HepG2 (cell line): ENCODE results near the gene FAM181A. TPM values are rescaled to one million over a fixed set of nuclear protein-coding genes. Genes with fewer than 3 reads are reported as not detected.

Source experiments
- ASH2L ChIP-seq: fragments of 300-600, 200-600 bp; sonication (generic); IDR thresholded peaks from 2 replicates; pipeline ENCODE4 v1.7.0; 2017; ENCODE audit warnings: low read depth, mild to moderate bottlenecking, moderate library complexity, mixed read lengths, low read length; ENCODE audit not compliant: insufficient read length
- ESRRA ChIP-seq: sonication (generic); formaldehyde crosslinking; IDR thresholded peaks from 2 replicates; pipeline ENCODE4 v1.5.1; 2020; ENCODE audit warnings: mild to moderate bottlenecking, low read depth, missing genetic modification reagents
- HDAC1 ChIP-seq: sonication (generic); formaldehyde crosslinking; IDR thresholded peaks from 2 replicates; pipeline ENCODE4 v1.5.1; 2020; ENCODE audit warnings: mild to moderate bottlenecking, missing genetic modification reagents
- MLLT10 ChIP-seq: sonication (generic); formaldehyde crosslinking; IDR thresholded peaks from 2 replicates; pipeline ENCODE4 v1.4.0; 2020; ENCODE audit warnings: missing genetic modification reagents
- MTA3 ChIP-seq: sonication (generic); formaldehyde crosslinking; IDR thresholded peaks from 2 replicates; pipeline ENCODE4 v1.4.0; 2020; ENCODE audit warnings: missing genetic modification reagents
- NFE2 ChIP-seq: sonication (generic); formaldehyde crosslinking; IDR thresholded peaks from 2 replicates; pipeline ENCODE4 v1.4.0; 2020; ENCODE audit warnings: missing genetic modification reagents
- RFXANK ChIP-seq: IDR thresholded peaks from 2 replicates; pipeline ENCODE4 v1.6.1; 2016
- ZNF136 ChIP-seq: sonication (generic); formaldehyde crosslinking; IDR thresholded peaks from 2 replicates; pipeline ENCODE4 v1.8.1; 2022; ENCODE audit warnings: low read depth, mild to moderate bottlenecking, moderate library complexity, missing genetic modification reagents
- ZNF17 ChIP-seq: sonication (generic); formaldehyde crosslinking; IDR thresholded peaks from 2 replicates; pipeline ENCODE4 v1.5.0; 2020; ENCODE audit warnings: mild to moderate bottlenecking, missing genetic modification reagents
- ZNF577 ChIP-seq: sonication (generic); formaldehyde crosslinking; IDR thresholded peaks from 2 replicates; pipeline ENCODE4 v1.4.0; 2020; ENCODE audit warnings: mild to moderate bottlenecking, low read depth, missing genetic modification reagents, borderline replicate concordance
- ZNF589 ChIP-seq: sonication (generic); formaldehyde crosslinking; conservative IDR thresholded peaks from 2 replicates; pipeline ENCODE4 v1.8.0; 2022; ENCODE audit warnings: mild to moderate bottlenecking, moderate library complexity, missing genetic modification reagents
- polyA plus RNA-seq, 8 experiments: library from polyadenylated mRNA; depleted of rRNA in 3 of 8; stranded (reverse) in 7 of 8; unstranded in 1 of 8; fragments of >200 nt; fragmentation: Illumina TruSeq in 4 of 8; extraction: Trizol in 4 of 8; gene quantifications; 2 replicates each; pipeline versions ENCODE4 v1.2.1 to v1.2.3, GENCODE V29; 2011 to 2016; ENCODE audit warnings: low read depth in 4 of 8, missing spikeins in 1 of 8, mixed read lengths in 1 of 8; ENCODE audit not compliant: insufficient read depth in 1 of 8
- total RNA-seq, 5 experiments: library from RNA; depleted of rRNA; stranded (reverse); fragments of >200 nt; fragmentation: Illumina TruSeq; extraction: Trizol; gene quantifications; 2 replicates each; pipeline ENCODE4 v1.2.3, GENCODE V29; 2016; ENCODE audit warnings: low read depth in 1 of 5
- TF ChIP-seq, protein P1 (sequence below): sonication (generic); formaldehyde crosslinking; IDR thresholded peaks from 2 replicates; pipeline ENCODE4 v1.8.0; 2022; ENCODE audit warnings: missing genetic modification reagents, mild to moderate bottlenecking, borderline replicate concordance
- TF ChIP-seq, protein P2 (sequence below): sonication (generic); formaldehyde crosslinking; IDR thresholded peaks from 2 replicates; pipeline ENCODE4 v1.5.1; 2020; ENCODE audit warnings: mild to moderate bottlenecking, missing genetic modification reagents, borderline replicate concordance
- TF ChIP-seq, protein P3 (sequence below): sonication (generic); formaldehyde crosslinking; IDR thresholded peaks from 2 replicates; pipeline ENCODE4 v1.4.0; 2020; ENCODE audit warnings: missing genetic modification reagents, borderline replicate concordance
- TF ChIP-seq, protein P4 (sequence below): sonication (generic); formaldehyde crosslinking; IDR thresholded peaks from 2 replicates; pipeline ENCODE4 v1.8.1; 2023; ENCODE audit warnings: missing genetic modification reagents, inconsistent platforms, borderline replicate concordance
- TF ChIP-seq, protein P5 (sequence below): sonication (generic); formaldehyde crosslinking; conservative IDR thresholded peaks from 2 replicates; pipeline ENCODE4 v1.4.0; 2020; ENCODE audit warnings: missing genetic modification reagents

The FAM181A gene
- total and polyA plus RNA-seq, 2 of the 13 experiments (the other 11 are each of a cell fraction or from before 2014, with no cell fraction given): 1.1 to 1.5 TPM

DNA sequence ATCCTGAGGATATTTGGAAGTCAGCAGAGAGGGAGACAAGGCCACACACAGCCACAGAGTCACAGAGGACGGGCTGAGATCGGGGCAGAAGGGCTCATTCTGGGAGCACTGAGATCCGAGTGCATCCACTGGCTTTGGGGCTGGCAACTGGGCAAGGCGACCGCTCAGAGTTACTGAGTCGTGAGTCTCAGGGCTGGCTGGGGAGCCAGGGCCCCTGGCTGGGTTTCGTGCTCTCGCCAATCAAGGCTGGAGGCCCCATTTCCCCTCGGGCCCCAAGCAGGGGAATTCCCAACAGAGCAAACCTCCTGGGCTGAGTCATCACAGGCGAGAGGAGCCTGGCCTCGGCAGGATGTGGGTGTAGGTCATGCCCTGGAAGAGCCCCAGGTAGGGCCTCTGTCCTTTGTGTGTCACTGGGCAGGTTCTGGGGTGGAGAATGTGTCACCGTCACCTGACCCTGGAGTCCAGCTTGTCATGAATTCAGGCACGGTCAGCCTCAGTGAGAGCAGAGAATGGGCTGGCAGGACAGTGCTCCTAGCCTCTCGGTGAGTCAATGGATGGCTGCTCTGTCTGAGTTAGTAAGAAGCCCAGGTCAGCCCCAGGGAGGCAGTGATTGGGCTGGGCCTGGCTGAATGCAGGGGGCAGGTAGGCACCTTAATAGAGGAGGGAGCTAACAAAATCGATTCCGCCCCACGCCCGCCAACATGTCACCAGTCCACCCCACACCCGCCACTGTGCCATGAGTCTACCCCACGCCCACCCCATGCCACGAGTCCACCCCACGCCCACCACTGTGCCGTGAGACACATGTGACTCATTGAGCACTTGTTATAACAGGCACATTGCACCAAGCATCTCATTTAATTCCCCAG is 32.3 kb downstream of the FAM181A start (continued):
- peak; percentile 97 for TF ChIP-seq HDAC1 (CRISPR knock-in tag)
- no peak for TF ChIP-seq ZNF17 (CRISPR knock-in tag)
- no peak for TF ChIP-seq MLLT10 (CRISPR knock-in tag)
- TF ChIP-seq RFXANK (CRISPR knock-in tag): peak; percentile 87; the same call in 1 of the 2 replicates
- TF ChIP-seq, protein P1, sequence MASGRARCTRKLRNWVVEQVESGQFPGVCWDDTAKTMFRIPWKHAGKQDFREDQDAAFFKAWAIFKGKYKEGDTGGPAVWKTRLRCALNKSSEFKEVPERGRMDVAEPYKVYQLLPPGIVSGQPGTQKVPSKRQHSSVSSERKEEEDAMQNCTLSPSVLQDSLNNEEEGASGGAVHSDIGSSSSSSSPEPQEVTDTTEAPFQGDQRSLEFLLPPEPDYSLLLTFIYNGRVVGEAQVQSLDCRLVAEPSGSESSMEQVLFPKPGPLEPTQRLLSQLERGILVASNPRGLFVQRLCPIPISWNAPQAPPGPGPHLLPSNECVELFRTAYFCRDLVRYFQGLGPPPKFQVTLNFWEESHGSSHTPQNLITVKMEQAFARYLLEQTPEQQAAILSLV (CRISPR knock-in tag): peak; percentile 90
- TF ChIP-seq ASH2L: peak; percentile 91
- peak; percentile 91 for TF ChIP-seq ZNF136
- TF ChIP-seq NFE2 (CRISPR knock-in tag): 0 out of 2 replicates have a peak, but pooled peaks have one; percentile 45
- TF ChIP-seq MTA3: no peak
- TF ChIP-seq, protein P2, sequence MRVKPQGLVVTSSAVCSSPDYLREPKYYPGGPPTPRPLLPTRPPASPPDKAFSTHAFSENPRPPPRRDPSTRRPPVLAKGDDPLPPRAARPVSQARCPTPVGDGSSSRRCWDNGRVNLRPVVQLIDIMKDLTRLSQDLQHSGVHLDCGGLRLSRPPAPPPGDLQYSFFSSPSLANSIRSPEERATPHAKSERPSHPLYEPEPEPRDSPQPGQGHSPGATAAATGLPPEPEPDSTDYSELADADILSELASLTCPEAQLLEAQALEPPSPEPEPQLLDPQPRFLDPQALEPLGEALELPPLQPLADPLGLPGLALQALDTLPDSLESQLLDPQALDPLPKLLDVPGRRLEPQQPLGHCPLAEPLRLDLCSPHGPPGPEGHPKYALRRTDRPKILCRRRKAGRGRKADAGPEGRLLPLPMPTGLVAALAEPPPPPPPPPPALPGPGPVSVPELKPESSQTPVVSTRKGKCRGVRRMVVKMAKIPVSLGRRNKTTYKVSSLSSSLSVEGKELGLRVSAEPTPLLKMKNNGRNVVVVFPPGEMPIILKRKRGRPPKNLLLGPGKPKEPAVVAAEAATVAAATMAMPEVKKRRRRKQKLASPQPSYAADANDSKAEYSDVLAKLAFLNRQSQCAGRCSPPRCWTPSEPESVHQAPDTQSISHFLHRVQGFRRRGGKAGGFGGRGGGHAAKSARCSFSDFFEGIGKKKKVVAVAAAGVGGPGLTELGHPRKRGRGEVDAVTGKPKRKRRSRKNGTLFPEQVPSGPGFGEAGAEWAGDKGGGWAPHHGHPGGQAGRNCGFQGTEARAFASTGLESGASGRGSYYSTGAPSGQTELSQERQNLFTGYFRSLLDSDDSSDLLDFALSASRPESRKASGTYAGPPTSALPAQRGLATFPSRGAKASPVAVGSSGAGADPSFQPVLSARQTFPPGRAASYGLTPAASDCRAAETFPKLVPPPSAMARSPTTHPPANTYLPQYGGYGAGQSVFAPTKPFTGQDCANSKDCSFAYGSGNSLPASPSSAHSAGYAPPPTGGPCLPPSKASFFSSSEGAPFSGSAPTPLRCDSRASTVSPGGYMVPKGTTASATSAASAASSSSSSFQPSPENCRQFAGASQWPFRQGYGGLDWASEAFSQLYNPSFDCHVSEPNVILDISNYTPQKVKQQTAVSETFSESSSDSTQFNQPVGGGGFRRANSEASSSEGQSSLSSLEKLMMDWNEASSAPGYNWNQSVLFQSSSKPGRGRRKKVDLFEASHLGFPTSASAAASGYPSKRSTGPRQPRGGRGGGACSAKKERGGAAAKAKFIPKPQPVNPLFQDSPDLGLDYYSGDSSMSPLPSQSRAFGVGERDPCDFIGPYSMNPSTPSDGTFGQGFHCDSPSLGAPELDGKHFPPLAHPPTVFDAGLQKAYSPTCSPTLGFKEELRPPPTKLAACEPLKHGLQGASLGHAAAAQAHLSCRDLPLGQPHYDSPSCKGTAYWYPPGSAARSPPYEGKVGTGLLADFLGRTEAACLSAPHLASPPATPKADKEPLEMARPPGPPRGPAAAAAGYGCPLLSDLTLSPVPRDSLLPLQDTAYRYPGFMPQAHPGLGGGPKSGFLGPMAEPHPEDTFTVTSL: peak; percentile 94
- TF ChIP-seq, protein P3, sequence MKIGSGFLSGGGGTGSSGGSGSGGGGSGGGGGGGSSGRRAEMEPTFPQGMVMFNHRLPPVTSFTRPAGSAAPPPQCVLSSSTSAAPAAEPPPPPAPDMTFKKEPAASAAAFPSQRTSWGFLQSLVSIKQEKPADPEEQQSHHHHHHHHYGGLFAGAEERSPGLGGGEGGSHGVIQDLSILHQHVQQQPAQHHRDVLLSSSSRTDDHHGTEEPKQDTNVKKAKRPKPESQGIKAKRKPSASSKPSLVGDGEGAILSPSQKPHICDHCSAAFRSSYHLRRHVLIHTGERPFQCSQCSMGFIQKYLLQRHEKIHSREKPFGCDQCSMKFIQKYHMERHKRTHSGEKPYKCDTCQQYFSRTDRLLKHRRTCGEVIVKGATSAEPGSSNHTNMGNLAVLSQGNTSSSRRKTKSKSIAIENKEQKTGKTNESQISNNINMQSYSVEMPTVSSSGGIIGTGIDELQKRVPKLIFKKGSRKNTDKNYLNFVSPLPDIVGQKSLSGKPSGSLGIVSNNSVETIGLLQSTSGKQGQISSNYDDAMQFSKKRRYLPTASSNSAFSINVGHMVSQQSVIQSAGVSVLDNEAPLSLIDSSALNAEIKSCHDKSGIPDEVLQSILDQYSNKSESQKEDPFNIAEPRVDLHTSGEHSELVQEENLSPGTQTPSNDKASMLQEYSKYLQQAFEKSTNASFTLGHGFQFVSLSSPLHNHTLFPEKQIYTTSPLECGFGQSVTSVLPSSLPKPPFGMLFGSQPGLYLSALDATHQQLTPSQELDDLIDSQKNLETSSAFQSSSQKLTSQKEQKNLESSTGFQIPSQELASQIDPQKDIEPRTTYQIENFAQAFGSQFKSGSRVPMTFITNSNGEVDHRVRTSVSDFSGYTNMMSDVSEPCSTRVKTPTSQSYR (CRISPR knock-in tag): peak; percentile 33; the same call in 1 of the 2 replicates
- no peak for TF ChIP-seq ZNF577
- TF ChIP-seq, protein P4, sequence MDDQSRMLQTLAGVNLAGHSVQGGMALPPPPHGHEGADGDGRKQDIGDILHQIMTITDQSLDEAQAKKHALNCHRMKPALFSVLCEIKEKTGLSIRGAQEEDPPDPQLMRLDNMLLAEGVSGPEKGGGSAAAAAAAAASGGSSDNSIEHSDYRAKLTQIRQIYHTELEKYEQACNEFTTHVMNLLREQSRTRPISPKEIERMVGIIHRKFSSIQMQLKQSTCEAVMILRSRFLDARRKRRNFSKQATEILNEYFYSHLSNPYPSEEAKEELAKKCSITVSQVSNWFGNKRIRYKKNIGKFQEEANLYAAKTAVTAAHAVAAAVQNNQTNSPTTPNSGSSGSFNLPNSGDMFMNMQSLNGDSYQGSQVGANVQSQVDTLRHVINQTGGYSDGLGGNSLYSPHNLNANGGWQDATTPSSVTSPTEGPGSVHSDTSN (CRISPR knock-in tag): 0 out of 2 replicates have a peak, but pooled peaks have one; percentile 23
- TF ChIP-seq ZNF589 (CRISPR knock-in tag): peak; percentile 84; the same call in 1 of the 2 replicates
- peak; percentile 94 for TF ChIP-seq ESRRA (CRISPR knock-in tag)
- TF ChIP-seq, protein P5, sequence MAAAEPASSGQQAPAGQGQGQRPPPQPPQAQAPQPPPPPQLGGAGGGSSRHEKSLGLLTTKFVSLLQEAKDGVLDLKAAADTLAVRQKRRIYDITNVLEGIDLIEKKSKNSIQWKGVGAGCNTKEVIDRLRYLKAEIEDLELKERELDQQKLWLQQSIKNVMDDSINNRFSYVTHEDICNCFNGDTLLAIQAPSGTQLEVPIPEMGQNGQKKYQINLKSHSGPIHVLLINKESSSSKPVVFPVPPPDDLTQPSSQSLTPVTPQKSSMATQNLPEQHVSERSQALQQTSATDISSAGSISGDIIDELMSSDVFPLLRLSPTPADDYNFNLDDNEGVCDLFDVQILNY: no peak
